Measurements from ENCODE around the gene BAMBI.
A peak's percentile ranks its signal among the peaks of the same experiment; 100 is the strongest.
"Not testable (repeated sequence)": the region's sequence is repeated elsewhere in the genome, so short reads cannot be mapped to it uniquely, and the experiment has no call there.

The BAMBI gene, protein sequence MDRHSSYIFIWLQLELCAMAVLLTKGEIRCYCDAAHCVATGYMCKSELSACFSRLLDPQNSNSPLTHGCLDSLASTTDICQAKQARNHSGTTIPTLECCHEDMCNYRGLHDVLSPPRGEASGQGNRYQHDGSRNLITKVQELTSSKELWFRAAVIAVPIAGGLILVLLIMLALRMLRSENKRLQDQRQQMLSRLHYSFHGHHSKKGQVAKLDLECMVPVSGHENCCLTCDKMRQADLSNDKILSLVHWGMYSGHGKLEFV

DNA sequence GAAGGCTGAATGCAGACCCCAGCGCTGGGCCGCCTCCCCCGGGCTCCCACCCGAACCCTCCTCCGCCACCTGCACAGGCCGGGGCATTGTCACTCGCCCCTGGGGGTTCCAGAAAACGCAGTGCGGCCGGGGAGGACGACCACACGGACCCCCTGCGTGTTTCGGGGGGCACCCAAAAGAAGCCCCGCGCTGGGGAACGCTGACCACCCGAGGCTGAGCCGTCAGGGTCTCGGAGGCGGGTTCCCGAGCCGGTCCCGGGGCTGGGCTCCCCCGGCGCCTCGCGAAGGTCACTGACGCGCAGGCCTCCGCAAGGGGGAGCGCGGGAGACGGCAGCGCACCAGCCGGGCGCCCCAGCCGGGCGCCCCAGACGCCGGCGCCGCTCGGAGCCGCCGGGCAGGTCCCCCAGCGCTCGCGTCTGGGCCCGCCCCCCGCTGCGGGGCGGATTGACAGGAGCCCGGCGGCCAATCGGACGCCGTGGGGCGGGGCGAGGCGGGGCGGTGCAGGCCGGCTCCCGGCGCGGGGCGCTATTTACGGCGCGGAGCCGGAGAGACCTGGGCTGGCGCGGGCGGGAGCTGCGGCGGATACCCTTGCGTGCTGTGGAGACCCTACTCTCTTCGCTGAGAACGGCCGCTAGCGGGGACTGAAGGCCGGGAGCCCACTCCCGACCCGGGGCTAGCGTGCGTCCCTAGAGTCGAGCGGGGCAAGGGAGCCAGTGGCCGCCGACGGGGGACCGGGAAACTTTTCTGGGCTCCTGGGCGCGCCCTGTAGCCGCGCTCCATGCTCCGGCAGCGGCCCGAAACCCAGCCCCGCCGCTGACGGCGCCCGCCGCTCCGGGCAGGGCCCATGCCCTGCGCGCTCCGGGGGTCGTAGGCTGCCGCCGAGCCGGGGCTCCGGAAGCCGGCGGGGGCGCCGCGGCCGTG is at the start of gene BAMBI:
Gene BAMBI, plus strand, starts transcription at position 554 of the 920 bp plus-strand sequence. CDS start 377 bp downstream, outside the sequence.
- peak; percentile 91 for DNase-seq

DNA sequence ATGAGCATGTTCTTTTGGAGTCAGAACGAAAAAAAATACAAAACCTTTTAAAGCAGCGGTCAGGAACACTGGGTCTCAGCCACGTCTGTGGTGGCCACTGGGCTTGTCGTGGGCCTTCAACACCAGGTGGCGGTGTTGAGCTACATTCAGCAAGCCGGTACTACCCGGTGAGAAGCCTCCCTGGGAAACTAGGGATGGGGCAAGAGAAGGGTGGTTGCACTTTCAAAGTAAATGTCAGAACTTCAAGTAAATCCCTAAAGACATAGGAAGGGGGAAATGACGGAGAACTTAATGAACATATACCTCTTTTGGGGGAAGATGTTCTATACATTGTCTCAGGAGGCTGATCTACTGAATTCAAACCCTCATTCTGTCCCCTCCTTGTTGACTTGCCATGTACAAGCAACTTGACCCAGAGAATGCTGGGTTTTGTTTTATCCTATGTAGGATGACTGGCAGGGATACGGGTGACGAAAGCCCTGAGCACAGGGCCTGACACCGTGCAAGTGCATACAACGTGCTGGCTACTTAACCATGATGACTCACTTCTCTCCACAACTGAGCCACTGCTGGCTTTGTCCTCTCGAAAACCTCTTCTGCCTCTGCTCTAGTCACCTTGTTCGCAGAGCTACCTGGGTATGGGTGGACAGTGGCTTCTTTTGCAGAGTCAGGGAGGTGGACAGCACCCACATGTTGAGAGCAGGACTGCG is 49.0 kb upstream of the BAMBI start:
- peak; percentile 82 for DNase-seq

DNA sequence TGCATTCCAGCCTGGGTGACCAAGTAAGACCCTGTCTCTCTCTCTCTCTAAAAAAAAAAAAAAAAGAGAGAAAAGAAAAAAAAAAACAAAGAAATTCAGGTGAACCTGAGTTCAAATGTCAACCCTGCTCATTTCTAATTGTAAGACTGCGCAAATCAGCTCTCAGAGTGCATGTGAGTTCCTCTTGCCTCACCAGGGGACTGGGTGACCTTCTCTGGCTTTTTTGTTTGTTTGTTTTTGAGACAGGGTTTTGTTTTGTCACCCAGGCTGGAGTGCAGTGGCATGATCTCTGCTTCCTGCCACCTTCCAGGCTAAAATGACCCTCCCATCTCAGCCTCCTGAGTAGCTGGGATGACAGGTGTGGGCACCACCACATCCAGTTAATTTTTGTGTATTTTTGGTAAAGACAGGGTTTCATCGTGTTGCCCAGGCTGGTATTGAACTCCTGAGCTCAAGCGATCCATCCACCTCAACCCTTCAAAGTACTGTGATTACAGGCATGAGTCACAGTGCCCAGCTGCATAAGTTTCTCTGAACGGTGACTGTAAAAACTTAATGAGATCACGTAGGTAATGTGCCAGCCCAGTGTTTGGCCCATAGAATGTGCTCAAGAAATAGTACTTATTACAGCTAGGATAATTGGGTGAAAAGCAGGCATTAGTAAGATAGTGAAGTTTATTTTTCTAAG is 45.3 kb upstream of the BAMBI start:
- peak; percentile 21 for DNase-seq

DNA sequence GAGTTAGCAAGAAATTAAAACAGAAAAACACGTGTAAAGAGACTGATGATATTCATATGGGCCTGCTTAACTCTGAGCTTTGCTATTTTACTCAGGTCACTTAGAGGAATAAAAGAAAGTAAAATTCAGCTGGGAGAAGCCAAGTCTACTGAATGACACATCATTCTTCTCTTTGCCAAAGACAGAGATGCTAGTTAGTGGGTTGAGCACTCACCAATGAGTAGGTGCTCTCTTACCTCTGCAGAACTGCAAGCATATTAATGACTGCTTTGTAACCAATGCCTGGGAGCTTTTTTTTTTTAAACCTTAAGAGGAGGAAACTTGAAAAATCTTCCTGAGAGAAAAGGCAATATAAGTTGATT is 44.8 kb upstream of the BAMBI start:
- no peak for DNase-seq

DNA sequence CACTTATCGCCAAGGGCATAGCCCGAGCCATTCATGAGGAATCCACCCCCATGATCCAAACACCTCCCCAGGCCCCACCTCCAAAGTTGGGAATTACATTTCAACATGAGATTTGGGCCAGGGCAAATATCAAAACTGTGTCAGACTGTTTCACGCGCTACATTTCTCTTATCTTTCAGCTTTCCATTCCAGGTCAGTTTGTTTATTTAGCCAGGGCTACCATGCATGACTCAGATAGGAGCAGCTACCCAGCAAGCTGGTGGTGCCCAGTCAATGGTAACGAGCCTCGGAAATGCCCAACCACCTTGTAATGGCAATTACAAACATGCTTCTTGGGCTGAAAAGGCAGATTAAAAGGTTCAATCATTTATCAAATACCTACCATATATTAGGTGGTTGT is 43.6 kb upstream of the BAMBI start:
- DNase-seq = no peak

DNA sequence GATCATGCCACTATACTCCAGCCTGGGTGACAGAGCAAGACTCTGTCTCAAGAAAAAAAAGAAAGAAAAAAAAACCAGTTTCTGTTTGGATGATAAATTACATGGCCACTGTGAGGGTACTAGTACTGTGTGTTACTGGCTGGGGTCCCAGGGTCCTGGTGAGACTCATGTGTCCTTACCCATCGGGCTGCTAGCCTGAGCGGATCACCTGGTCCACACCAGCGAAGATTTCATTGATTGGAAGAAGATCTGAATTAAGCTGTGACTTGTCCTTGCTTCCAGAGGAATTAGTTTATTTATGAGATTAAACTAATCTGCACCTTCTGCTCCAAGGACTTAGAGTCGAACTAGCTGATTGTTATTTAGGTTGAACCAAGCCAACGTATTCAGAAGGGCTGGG is 40.0 kb upstream of the BAMBI start:
- DNase-seq = peak; percentile 96

DNA sequence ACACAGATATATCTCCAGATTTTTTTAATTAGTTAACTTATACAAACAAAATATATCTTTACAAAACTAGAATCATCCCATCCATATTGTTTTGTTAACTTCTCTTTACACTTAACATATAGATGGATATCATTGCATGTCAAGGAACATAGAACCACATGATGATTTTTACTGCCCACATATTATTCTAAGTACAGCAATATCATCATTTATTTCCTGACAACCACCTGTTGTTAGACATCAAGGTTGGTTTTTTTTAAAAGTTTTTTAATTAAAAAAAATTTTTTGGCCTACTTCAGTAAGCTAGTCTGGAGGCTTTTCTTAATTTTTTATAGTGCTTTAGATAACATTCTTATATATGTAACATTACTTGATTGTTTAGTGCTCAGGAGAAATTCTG is 38.9 kb upstream of the BAMBI start:
- DNase-seq = no peak

DNA sequence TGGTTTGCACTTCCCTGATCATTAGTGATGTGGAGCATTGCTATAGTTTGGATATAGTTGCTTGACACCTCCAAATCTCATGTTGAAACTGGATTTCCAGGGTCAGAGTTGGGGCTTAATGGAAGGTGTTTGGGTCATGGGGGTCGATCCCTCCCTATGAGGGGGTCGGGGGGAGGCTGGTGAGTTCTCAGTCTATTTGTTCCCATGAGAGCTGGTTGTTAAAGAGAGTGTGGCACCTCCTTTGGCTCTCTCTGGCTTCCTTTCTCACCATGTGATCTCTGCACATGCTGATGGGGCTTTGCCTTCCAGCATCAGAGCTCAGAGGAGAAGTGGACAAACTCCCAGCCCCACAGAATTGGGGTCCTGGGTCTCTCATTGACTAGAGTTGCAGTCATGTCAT is 36.8 kb upstream of the BAMBI start:
- no peak for DNase-seq

DNA sequence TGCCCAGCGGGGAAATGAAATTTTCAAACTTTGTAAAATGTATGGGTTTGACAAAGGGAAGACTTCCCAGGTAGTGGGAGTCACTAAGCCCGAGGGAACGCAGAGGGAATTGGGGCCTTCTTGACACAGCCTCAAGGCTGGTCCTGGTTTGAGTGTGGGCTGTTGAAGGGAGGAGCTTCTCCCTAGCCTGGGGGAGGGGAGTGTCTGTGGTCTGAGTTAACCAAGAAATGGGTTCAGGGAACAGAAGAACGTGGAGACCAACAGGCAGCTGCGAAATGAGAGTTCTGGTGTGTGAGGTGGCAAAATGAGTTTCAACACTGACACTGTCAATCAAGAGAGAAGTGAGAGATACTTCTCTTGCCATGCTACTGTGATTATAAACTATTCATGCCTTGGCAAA is 32.7 kb upstream of the BAMBI start:
- DNase-seq = no peak

DNA sequence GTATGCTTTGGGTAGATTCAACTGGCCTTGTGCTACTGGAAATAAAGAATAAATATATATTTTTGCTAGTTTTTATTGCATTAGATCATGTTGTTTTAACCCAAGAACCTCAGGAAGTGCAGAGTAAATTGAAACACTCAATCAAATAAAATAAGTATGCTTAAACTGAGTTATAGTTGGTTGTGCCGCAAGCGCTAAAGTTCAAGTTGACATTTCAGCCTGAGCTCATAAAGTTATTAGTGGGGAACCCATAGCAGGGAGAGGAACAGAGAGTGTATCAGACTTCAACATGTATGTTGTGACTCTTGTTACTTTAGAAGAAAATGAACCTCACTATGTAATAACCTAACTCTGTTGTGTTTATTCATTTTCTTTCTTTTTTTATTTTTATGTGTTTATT is 25.2 kb upstream of the BAMBI start:
- DNase-seq = no peak

DNA sequence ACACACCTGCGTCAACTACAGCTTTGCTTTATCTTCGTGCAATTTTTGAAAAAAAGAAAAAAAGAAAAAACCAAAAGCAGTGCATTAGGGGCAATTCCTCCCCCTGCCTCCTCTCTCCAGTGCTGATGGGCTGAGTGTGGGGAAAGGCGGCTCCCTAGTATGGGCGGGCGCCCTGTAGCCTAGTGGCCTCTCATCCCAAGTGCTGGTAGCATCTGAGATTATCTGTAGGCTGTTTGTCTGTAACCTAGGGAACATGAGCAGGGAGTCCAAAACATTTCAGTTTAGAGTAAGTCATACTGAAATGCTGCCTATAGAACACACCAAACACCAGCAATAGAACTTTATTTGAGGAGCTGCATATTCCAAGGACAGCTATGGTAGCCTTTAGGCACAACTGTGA is 24.6 kb upstream of the BAMBI start:
- DNase-seq = no peak

DNA sequence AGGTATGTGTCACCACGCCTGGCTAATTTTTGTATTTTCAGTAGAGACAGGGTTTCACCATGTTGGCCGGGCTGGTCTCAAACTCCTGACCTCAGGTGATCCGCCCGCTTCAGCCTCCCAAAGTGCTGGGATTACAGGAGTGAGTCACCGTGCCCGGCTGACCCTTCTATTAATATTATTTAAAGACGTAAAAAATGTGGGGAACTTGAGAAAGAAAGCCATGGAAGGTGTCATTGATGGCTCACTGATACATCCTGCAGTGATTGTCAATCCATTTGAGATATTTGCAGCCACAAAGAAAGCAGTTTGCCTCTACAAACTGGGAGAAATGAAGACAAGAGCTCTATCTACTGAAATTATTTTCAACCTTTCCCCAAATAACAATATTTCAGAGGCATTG is 18.5 kb upstream of the BAMBI start:
- DNase-seq = not testable (repeated sequence)

DNA sequence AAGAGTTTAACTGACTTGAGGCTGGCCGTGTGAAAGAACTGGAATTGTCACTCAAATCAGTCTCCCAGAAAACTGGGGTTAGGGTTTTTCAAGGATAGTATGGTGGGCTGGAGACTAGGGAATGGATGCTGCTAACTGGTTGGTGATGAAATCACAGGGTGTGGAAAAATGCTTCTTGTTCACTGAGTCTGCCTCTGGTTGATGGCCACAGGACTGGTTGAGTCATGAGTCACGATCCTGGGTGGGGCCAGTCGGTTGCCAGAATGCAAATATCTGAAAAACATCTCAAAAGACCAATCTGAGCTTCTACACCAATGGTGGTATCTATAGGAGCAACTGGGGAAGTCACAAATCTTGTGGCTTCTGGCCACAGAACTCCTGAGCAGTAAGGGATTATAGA is 16.3 kb upstream of the BAMBI start:
- DNase-seq = no peak

DNA sequence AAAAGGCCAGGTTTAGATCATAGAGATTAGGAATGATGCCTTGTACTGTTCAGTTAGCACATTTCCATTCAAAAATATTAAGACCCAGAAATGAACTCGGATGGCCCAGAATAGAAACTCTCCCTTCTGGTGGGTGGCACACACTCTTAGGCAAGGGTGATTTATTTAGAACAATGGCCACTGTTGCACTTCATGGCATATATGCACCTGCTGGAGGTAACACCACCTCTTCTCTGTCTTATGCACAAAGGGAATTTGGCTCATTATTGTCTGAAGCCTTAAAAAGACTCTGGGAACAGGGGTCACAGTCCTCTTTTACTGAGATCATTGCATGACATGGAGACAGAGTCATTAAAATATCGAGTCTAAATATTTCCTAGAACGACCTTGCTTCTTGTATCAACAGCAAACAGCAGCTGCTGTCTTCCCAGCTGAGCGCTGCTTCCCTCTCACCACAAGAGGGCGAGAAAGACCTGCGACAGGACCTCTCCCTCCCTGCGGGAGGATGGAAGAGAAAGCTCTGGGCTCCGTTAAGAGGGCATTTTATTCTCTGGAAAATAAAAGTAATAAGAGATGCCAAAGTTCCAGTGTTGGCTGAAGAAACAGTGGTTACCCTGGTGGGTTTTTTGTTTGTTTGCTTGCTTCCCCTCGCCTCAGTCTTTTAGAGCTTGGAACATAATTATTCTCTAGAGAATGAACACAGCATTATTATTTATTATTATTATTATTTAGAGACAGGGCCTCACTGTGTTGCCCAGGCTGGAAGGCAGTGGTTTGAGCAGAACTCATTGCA is 13.5 kb upstream of the BAMBI start:
- peak; percentile 88 for DNase-seq

DNA sequence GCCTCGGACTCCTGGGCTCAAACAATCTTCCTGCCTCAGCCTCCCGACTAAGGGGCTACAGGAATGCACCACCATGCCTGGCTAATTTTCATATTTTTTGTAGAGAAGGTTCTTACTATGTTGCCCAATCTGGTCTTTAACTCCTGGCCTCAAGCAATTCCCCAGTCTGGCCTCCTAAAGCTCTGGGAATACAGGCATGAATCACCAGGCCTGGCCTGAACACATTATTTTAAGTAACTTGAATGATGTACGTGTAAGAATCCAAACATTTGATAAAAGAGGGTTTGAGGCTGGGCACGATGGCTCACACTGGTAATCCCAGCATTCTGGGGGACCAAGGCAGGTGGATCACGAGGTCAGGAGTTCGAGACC is 13.0 kb upstream of the BAMBI start:
- DNase-seq = no peak

DNA sequence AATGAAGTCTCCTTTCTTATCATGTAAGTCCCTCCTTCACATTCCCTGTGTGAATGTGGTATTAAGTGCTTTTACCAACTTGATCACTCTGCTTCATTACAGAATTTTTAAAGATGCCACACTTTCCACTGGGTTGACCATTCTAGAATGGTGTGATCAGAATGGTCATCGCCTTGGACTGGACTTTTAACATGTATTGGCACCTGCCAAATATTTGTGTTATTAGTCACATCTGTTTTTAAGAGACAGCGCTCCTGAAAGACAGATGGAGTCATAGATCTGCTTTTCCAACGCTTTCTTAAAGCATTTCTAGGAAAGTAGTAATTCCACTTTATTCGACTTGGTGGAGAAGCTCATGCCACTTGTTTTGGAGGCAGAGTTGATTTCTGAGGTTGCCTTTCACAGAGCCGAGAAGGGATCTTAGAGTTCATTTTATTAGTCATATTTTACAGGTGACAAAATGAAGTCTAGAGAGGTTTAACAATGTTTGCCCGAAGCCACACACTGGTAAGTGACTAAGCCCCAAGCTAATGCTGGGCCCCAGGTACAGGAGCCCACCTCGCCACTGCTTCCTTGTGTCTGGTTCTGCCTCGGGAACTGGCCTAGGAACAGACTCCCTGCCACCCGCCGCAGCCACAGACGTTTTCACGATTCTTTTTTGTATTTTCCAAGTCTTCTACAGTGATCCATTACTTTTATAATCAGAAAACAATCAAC is 10.4 kb upstream of the BAMBI start:
- DNase-seq = no peak

DNA sequence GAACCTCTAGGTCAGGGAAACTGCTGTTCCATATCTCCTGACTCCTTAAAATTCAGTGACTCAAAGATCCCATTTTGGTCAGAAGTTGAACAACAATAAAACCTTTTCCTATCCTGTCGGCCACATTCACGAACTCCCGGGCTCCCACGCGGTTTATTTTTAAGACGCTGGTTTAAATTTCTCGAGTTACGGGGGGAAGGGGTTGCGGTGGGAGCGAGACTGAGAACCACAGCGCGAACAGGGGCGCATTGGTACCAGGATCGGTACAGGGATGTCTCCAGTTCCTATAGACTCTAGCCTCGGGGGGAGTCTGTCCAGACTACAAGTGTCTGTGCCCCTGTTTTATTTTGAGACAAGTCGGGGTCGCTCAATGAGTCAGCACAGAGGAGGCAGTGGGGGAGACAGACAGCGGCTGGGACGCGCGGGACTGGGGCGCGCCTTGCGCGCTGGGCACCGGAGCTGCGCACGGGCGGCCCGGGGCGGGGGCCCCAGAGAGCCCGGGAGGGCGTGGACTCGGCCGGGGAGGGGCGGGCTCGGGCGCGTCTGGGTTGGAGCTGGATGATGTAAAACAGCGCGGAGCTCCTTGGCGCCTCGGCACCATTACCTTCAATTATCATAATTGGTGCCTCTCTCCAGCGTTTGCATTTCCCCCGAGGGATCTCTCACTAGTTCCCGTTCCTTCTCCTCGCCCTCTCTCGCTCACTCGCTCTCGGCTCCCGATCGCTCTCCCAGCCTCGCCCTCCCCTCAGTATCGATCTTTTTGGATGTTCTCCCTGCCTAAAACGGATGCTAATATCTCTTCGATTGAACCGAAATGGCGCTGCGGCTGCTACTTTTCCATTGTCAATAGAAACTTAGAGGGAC is 8.7 kb upstream of the BAMBI start:
- peak; percentile 68 for DNase-seq

DNA sequence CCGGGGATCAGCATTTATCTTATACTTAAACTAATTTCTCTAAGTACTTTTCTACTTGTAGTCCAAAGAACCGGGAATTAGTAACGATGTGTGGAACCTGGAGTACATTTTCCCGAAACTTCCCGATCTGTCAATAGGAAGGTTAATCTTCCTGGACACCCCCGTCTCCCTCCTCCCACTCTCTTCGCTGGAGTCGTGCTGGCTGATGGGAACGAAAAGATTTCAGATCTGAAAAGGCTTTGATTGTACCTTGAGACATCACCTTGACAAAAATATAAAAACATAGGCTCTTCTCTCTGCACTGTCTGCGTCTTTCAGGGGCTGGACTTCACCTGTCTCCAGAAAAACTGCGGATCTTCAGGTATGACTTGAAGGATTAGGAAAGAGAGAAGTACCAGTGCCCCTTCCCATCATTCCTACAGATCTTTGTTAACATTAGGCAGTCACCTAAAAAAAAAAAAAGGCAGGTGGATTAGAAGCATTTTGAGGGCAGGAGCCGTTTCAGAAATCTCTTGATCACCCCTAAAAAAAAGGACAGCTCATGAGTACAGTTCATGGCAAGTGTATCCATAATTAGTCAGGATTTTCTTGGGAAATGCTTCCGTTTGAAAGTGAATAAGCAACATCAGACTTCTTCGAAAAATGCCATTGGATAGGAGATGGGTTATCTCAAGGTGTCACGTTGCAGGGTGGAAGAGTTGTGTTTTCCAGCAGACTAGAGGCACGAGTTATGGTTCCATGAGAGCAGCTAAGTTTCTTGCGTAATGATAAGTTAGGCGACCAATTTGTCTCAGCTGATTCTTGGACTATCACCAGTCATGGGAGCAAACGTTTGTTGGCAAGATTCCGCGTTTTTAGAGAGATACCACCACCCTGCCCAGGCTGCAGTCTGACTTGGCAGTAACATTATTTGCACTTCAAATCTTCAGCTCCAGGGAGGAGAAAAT is 7.8 kb upstream of the BAMBI start:
- DNase-seq = peak; percentile 38

DNA sequence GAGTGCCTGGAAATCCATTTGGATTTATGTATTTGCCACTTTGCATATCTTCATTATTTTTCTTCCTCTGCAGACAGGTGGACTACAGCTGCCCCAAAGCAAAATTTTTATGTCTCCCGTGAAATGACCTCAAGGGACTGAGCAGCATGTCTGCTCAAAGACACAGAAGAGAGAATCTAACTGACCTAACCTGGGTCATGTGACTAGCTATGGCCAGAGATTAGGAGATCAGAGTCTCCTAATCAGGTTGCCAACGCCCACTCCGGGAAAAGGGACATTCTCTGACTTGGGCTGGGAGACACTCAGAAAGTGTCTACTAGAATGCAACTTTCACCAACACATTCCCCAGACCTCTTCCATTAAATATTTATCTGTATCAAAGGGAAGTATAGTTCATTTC is 2.5 kb upstream of the BAMBI start:
- peak; percentile 12 for DNase-seq

Data from NCI-H82 (cell line).